H9 (cell line): ENCODE measurements around the gene SUPT3H. TPM values are rescaled to one million over a fixed set of nuclear protein-coding genes. Genes with fewer than 3 reads are reported as not detected.

Source experiments
- DNase-seq: peaks from one replicate; pipeline ENCODE4 v3.0.0-alpha.2; 2017
- H2AFZ ChIP-seq: one replicate; pipeline ENCODE4 v1.6.1; 2013; ENCODE audit warnings: mild to moderate bottlenecking, low read length, control low read depth, moderate library complexity
- H2AK5ac ChIP-seq: 2 replicates; pipeline ENCODE4 v1.6.1; 2013; ENCODE audit warnings: low read length, control low read depth, mixed read lengths; ENCODE audit not compliant: insufficient read length
- H2BK120ac ChIP-seq: one replicate; pipeline ENCODE4 v1.6.1; 2013; ENCODE audit warnings: low read depth, mild to moderate bottlenecking, low read length, control low read depth, inconsistent platforms; ENCODE audit not compliant: poor library complexity, severe bottlenecking
- H2BK12ac ChIP-seq: 2 replicates; pipeline ENCODE4 v1.6.1; 2013; ENCODE audit warnings: low read length, control low read depth, mixed read lengths, low read depth; ENCODE audit not compliant: insufficient read length
- H2BK15ac ChIP-seq: 2 replicates; pipeline ENCODE4 v1.6.1; 2013; ENCODE audit warnings: low read depth, low read length, control low read depth
- H2BK20ac ChIP-seq: one replicate; pipeline ENCODE4 v1.6.1; 2013; ENCODE audit warnings: low read depth, mild to moderate bottlenecking, low read length, control low read depth, inconsistent platforms; ENCODE audit not compliant: poor library complexity, severe bottlenecking
- H2BK5ac ChIP-seq: 2 replicates; pipeline ENCODE4 v1.6.1; 2013; ENCODE audit warnings: low read length, control low read depth, mixed read lengths; ENCODE audit not compliant: insufficient read length
- H3K14ac ChIP-seq: 2 replicates; pipeline ENCODE4 v1.6.1; 2013; ENCODE audit warnings: low read length, control low read depth; ENCODE audit not compliant: insufficient read depth
- H3K18ac ChIP-seq: 2 replicates; pipeline ENCODE4 v1.6.1; 2013; ENCODE audit warnings: low read depth, mild to moderate bottlenecking, mixed read lengths, low read length, control low read depth; ENCODE audit not compliant: insufficient read length
- H3K23ac ChIP-seq: 2 replicates; pipeline ENCODE4 v1.6.1; 2013; ENCODE audit warnings: low read length, control low read depth, mixed read lengths, low read depth; ENCODE audit not compliant: insufficient read length
- H3K23me2 ChIP-seq: 2 replicates; pipeline ENCODE4 v1.6.1; 2013; ENCODE audit warnings: low read depth, mild to moderate bottlenecking, mixed read lengths, low read length, control low read depth; ENCODE audit not compliant: insufficient read length, poor library complexity, severe bottlenecking
- H3K27ac ChIP-seq: 2 replicates; pipeline ENCODE4 v1.5.1; 2013; ENCODE audit warnings: low read length, control low read depth, mixed read lengths, low read depth; ENCODE audit not compliant: insufficient read length
- H3K27me3 ChIP-seq: 2 replicates; pipeline ENCODE4 v1.6.1; 2013; ENCODE audit warnings: low read length, control low read depth, inconsistent platforms; ENCODE audit not compliant: insufficient read depth
- H3K4ac ChIP-seq: 2 replicates; pipeline ENCODE4 v1.6.1; 2013; ENCODE audit warnings: low read depth, mild to moderate bottlenecking, control low read depth, inconsistent platforms, low read length, moderate library complexity
- H3K4me1 ChIP-seq: 2 replicates; pipeline ENCODE4 v1.6.1; 2013; ENCODE audit warnings: low read length, control low read depth, inconsistent platforms; ENCODE audit not compliant: insufficient read depth
- H3K4me2 ChIP-seq: 2 replicates; pipeline ENCODE4 v1.6.1; 2013; ENCODE audit warnings: low read length, control low read depth, mixed read lengths; ENCODE audit not compliant: insufficient read length, insufficient read depth
- H3K56ac ChIP-seq: 2 replicates; pipeline ENCODE4 v1.6.1; 2013; ENCODE audit warnings: low read depth, mild to moderate bottlenecking, mixed read lengths, low read length, control low read depth; ENCODE audit not compliant: insufficient read length
- H3K79me1 ChIP-seq: 2 replicates; pipeline ENCODE4 v1.6.1; 2013; ENCODE audit warnings: low read depth, mild to moderate bottlenecking, moderate library complexity, low read length, control low read depth, inconsistent platforms; ENCODE audit not compliant: insufficient read depth, poor library complexity, severe bottlenecking
- H3K79me2 ChIP-seq: 2 replicates; pipeline ENCODE4 v1.6.1; 2013; ENCODE audit warnings: low read length, control low read depth, inconsistent platforms; ENCODE audit not compliant: insufficient read depth
- H3K9ac ChIP-seq: 2 replicates; pipeline ENCODE4 v1.6.1; 2013; ENCODE audit warnings: low read length, control low read depth, mixed read lengths; ENCODE audit not compliant: insufficient read length; ENCODE audit errors: extremely low read depth
- H3K9me3 ChIP-seq: one replicate; pipeline ENCODE4 v1.6.1; 2013; ENCODE audit warnings: low read depth, low read length, inconsistent platforms; ENCODE audit not compliant: control insufficient read depth
- H3T11ph ChIP-seq: one replicate; pipeline ENCODE4 v1.6.1; 2013; ENCODE audit warnings: mild to moderate bottlenecking, low read length, control low read depth, inconsistent platforms
- H4K20me1 ChIP-seq: one replicate; pipeline ENCODE4 v1.6.1; 2013; ENCODE audit not compliant: control insufficient read depth, insufficient read length, insufficient read depth
- H4K5ac ChIP-seq: 2 replicates; pipeline ENCODE4 v1.6.1; 2013; ENCODE audit warnings: low read depth, mild to moderate bottlenecking, mixed read lengths, low read length, control low read depth; ENCODE audit not compliant: insufficient read length
- H4K8ac ChIP-seq: replicated peaks from 2 replicates; pipeline ENCODE4 v1.6.1; 2013; ENCODE audit warnings: low read length, control low read depth, mixed read lengths, low read depth; ENCODE audit not compliant: insufficient read length
- H4K91ac ChIP-seq: 2 replicates; pipeline ENCODE4 v1.6.1; 2013; ENCODE audit warnings: low read depth, mild to moderate bottlenecking, moderate library complexity, mixed read lengths, low read length, control low read depth; ENCODE audit not compliant: insufficient read length
- H3K27ac Mint-ChIP-seq, 3 experiments: 2 replicates in 2 of 3; 3 replicates in 1 of 3; pipeline ENCODE4 v1.8.0; 2020 to 2021; ENCODE audit warnings: mixed read lengths in 3 of 3, mild to moderate bottlenecking in 1 of 3, moderate library complexity in 1 of 3
- H3K27me3 Mint-ChIP-seq: 2 replicates; pipeline ENCODE4 v1.8.0; 2021; ENCODE audit warnings: low read depth, mild to moderate bottlenecking, moderate library complexity, mixed read lengths
- H3K36me3 Mint-ChIP-seq, 3 experiments: 2 replicates in 2 of 3; 3 replicates in 1 of 3; pipeline ENCODE4 v1.8.0; 2020 to 2021; ENCODE audit warnings: low read depth in 3 of 3, mixed read lengths in 3 of 3; ENCODE audit not compliant: insufficient read depth in 1 of 3
- H3K4me1 Mint-ChIP-seq, 2 experiments: 2 replicates each; pipeline ENCODE4 v1.8.0; 2020; ENCODE audit warnings: mixed read lengths in 2 of 2
- H3K4me3 Mint-ChIP-seq, 2 experiments: 2 replicates in 1 of 2; 3 replicates in 1 of 2; pipeline ENCODE4 v1.8.0; 2020 to 2021; ENCODE audit warnings: mild to moderate bottlenecking in 2 of 2, mixed read lengths in 2 of 2, moderate library complexity in 1 of 2
- H3K9me3 Mint-ChIP-seq, 2 experiments: 2 replicates in 1 of 2; 3 replicates in 1 of 2; pipeline ENCODE4 v1.8.0; 2020; ENCODE audit warnings: mild to moderate bottlenecking in 2 of 2, mixed read lengths in 2 of 2, moderate library complexity in 1 of 2
- CTCF ChIP-seq: fragments of 200-600 bp; sonication (generic); conservative IDR thresholded peaks from 3 replicates; pipeline ENCODE4 v1.8.0; 2021; ENCODE audit warnings: antibody characterized with exemption, mild to moderate bottlenecking
- WGBS: extraction: QIAGEN DNeasy Blood & Tissue Kit; methylation state at CpG from one replicate; pipeline ENCODE4 v1.1.7; 2013; ENCODE audit warnings: missing lambda C conversion rate, low lambda C conversion rate, mixed read lengths; ENCODE audit not compliant: insufficient read length; ENCODE audit errors: extremely low coverage; 5-methylcytosine and 5-hydroxymethylcytosine counted together
- total RNA-seq: library from RNA; stranded (reverse); gene quantifications from 2 replicates; pipeline ENCODE4 v1.2.1, GENCODE V29; 2021

The SUPT3H gene
- total RNA-seq, 1 experiment from 2014 or later = 22.5 TPM

- H3K18ac ChIP-seq = no peak overlapping the region
- Mint-ChIP-seq H3K4me3 (no peak overlapping the region), H3K9me3 (no peaks in the 10 kb centered on the region), H3K27ac (no peak overlapping the region), H3K36me3 (no peaks in the 10 kb centered on the region), H3K27me3 (no peaks in the 10 kb centered on the region), H3K4me1 (no peaks in the 10 kb centered on the region)
- no peak overlapping the region for H3K4ac ChIP-seq
- no peak overlapping the region for H3K14ac ChIP-seq
- H2BK20ac ChIP-seq = no peak overlapping the region
- H3T11ph ChIP-seq = no peak overlapping the region
- no peak overlapping the region for H3K23ac ChIP-seq
- no peaks in the 10 kb centered on the region for H3K27me3 ChIP-seq
- H3K9me3 ChIP-seq = no peaks in the 10 kb centered on the region
- no peaks in the 10 kb centered on the region for H3K79me2 ChIP-seq
- no peak for TF ChIP-seq CTCF
- H4K5ac ChIP-seq = no peak overlapping the region
- no peak overlapping the region for H2AK5ac ChIP-seq
- no peak overlapping the region for H4K91ac ChIP-seq
- no peak overlapping the region for H2BK15ac ChIP-seq
- no peaks in the 10 kb centered on the region for H3K23me2 ChIP-seq
- no peak overlapping the region for H3K56ac ChIP-seq
- H3K27ac ChIP-seq = no peak overlapping the region
- no peak overlapping the region for H2AFZ ChIP-seq
- no peaks in the 10 kb centered on the region for H3K79me1 ChIP-seq
- no peak overlapping the region for H2BK5ac ChIP-seq
- H3K9ac ChIP-seq = no peak overlapping the region
- no peak overlapping the region for H2BK12ac ChIP-seq
- no peaks in the 10 kb centered on the region; the same call in 1 of the 2 replicates for H3K4me1 ChIP-seq
- H2BK120ac ChIP-seq = no peak overlapping the region
- H3K4me2 ChIP-seq = no peak overlapping the region
- no peak overlapping the region for H4K8ac ChIP-seq
- no peaks in the 10 kb centered on the region for H4K20me1 ChIP-seq
- no CpG with 5 or more reads among the region's 3 CpGs for WGBS
- DNase-seq = no peak
Observed at GRCh38 chr6:45386501-45386900, 8.8 kb upstream of the SUPT3H start.
